SK-N-MC (cell line): ENCODE data around the gene ARHGAP22.

Experiments used
- EZH2 ChIP-seq: fragments of 200-600 bp; sonication (generic); IDR thresholded peaks from one replicate; pipeline ENCODE4 v1.6.1; 2017; ENCODE audit warnings: antibody characterized with exemption
- POLR2AphosphoS5 ChIP-seq: IDR thresholded peaks from 2 replicates; pipeline ENCODE4 v1.6.1; 2012; ENCODE audit warnings: mild to moderate bottlenecking, low read depth, low read length, borderline replicate concordance

DNA sequence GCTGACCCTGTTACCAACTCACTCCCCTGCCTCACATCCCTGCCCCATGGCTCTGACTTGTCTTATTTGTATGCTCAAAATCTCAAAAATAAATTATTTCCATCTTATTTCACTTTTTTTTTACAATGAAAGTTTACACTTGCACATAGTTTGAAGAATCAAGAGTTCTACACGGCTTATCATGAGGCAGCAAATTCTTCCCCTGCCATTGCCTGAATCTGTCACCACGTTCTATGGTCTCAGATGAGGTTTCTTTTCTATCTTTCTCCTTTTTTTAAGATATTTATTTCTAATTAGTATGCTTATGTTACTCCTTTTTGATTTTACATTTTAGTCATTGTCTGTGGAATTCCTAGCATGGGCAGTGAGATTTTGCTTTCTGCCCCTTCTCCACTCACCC, 28.4 kb downstream of the ARHGAP22 start:
- TF ChIP-seq POLR2AphosphoS5 (no peak), EZH2 (no peak)
